ENCODE data around the gene REPIN1.

DNA sequence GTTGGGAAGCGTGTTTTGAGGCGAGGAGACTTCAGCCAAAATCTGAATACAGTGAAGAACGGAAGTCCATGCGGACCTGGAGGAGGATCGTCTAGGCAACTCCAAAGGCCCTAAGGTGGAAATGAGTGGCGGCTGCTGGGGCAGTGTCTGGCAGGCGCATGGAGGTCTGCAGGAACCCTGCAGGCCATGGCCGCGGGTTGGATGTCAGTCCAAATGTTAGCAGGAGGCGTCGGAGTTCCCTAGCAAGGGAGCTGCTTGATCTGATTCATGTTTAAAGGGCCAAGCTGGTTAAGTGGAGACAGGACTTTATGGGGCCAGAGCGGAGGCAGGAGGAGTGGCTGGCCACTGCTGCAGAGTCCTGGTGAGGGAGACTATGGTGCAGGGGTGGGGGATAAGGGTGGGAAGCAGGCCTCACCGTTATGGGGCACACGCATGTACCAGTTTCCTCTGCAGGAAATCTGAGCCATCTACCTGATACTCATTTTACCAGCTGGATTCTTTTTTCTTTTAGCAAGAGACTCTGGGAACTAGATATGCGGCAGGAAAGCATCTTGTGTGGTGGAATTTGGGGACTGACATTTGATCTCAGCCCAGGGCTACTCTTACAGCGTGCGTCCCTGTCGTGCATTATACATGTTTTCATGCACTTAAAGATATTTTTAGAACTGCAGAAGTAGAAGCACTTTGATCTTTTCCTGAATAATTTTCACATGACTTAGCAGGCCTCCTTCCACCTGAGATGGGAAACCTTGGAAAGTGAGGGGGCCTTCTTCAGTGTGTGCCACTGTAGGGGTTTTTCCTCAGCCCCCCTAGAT, 6.6 kb upstream of the REPIN1 start:
- TF ChIP-seq, protein P1, sequence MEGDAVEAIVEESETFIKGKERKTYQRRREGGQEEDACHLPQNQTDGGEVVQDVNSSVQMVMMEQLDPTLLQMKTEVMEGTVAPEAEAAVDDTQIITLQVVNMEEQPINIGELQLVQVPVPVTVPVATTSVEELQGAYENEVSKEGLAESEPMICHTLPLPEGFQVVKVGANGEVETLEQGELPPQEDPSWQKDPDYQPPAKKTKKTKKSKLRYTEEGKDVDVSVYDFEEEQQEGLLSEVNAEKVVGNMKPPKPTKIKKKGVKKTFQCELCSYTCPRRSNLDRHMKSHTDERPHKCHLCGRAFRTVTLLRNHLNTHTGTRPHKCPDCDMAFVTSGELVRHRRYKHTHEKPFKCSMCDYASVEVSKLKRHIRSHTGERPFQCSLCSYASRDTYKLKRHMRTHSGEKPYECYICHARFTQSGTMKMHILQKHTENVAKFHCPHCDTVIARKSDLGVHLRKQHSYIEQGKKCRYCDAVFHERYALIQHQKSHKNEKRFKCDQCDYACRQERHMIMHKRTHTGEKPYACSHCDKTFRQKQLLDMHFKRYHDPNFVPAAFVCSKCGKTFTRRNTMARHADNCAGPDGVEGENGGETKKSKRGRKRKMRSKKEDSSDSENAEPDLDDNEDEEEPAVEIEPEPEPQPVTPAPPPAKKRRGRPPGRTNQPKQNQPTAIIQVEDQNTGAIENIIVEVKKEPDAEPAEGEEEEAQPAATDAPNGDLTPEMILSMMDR (IDR thresholded peaks at IDR 0.05): no peak
- TF ChIP-seq POLR2A (IDR thresholded peaks at IDR 0.05) (no peak), POLR2AphosphoS5 (IDR thresholded peaks at IDR 0.05) (no peak)
